GM12891 (cell line): ENCODE results near the gene AJAP1.

Experiments used
- DNase-seq: peaks from one replicate; pipeline ENCODE4 v3.0.0; 2011; ENCODE audit warnings: low spot score; ENCODE audit not compliant: insufficient read length
- FAIRE-seq: peaks from 2 replicates; lab custom pipeline; 2011; peaks lifted over from hg19 to GRCh38; lab: Jason Lieb, UNC
- PAX5 ChIP-seq: IDR thresholded peaks from 2 replicates; pipeline ENCODE4 v1.6.1; 2011; ENCODE audit warnings: low read length, moderate library complexity, mild to moderate bottlenecking; ENCODE audit not compliant: insufficient read depth, severe bottlenecking
- POLR2A ChIP-seq: IDR thresholded peaks from 2 replicates; pipeline ENCODE4 v1.6.1; 2011; ENCODE audit warnings: low read depth, low read length, control low read depth
- POLR2AphosphoS5 ChIP-seq: IDR thresholded peaks from 2 replicates; pipeline ENCODE4 v1.6.1; 2011; ENCODE audit warnings: low read depth, low read length, control low read depth
- POU2F2 ChIP-seq: IDR thresholded peaks from 2 replicates; pipeline ENCODE4 v1.6.1; 2011; ENCODE audit warnings: low read depth, mild to moderate bottlenecking, control low read depth, low read length, moderate library complexity
- SPI1 ChIP-seq: IDR thresholded peaks from 2 replicates; pipeline ENCODE4 v1.6.1; 2011; ENCODE audit warnings: low read depth, low read length, control low read depth
- TAF1 ChIP-seq: IDR thresholded peaks from 2 replicates; pipeline ENCODE4 v1.6.1; 2011; ENCODE audit warnings: low read depth, low read length, control low read depth

AJAP1 gene

GRCh38 chr1:4805987-4806386, 151.6 kb downstream of the AJAP1 start:
- no peak for TF ChIP-seq TAF1
- no peak for TF ChIP-seq POLR2A
- TF ChIP-seq POLR2AphosphoS5 = no peak
- TF ChIP-seq SPI1 = no peak
- no peak for TF ChIP-seq POU2F2
- TF ChIP-seq PAX5 = no peak
- FAIRE-seq (no peak), DNase-seq (no peak)

GRCh38 chr1:4820543-4820942, 166.1 kb downstream of the AJAP1 start:
- FAIRE-seq (no peak), DNase-seq (no peak)

GRCh38 chr1:4825800-4826450, 171.5 kb downstream of the AJAP1 start:
- TF ChIP-seq POLR2A (no peak), POLR2AphosphoS5 (no peak), POU2F2 (no peak), SPI1 (no peak), TAF1 (no peak), PAX5 (no peak)
- peak; percentile 34 for DNase-seq
- peak; percentile 60 for FAIRE-seq

More at GRCh38 chr1:4820543-4820942, 166.1 kb downstream of the AJAP1 start:
- TF ChIP-seq POLR2A = no peak
- TF ChIP-seq PAX5 = no peak
- TF ChIP-seq POLR2AphosphoS5 = no peak
- no peak for TF ChIP-seq POU2F2
- TF ChIP-seq SPI1 = no peak
- no peak for TF ChIP-seq TAF1

- FAIRE-seq (no peak), DNase-seq (no peak)
- no peak for TF ChIP-seq POU2F2
- TF ChIP-seq SPI1 = no peak
- no peak for TF ChIP-seq POLR2AphosphoS5
- TF ChIP-seq PAX5 = no peak
- no peak for TF ChIP-seq TAF1
- no peak for TF ChIP-seq POLR2A
These were observed 176.3 kb downstream of the AJAP1 start for GRCh38 chr1:4830707-4831106.

- DNase-seq (no peak), FAIRE-seq (no peak)
- TF ChIP-seq PAX5 (no peak), POLR2A (no peak), POU2F2 (no peak), SPI1 (no peak), TAF1 (no peak), POLR2AphosphoS5 (no peak)
These were observed 182.2 kb downstream of the AJAP1 start for GRCh38 chr1:4836574-4836973.

- FAIRE-seq = no peak
- DNase-seq = no peak
- TF ChIP-seq SPI1 (no peak), PAX5 (no peak), POLR2A (no peak), TAF1 (no peak), POU2F2 (no peak), POLR2AphosphoS5 (no peak)
These were observed 182.7 kb downstream of the AJAP1 start for GRCh38 chr1:4837031-4837600.

GRCh38 chr1:4837752-4838151, 183.3 kb downstream of the AJAP1 start:
- no peak for DNase-seq
- no peak for FAIRE-seq

GRCh38 chr1:4838231-4838630, 183.8 kb downstream of the AJAP1 start:
- DNase-seq (no peak), FAIRE-seq (no peak)
- no peak for TF ChIP-seq PAX5
- TF ChIP-seq SPI1 = no peak
- no peak for TF ChIP-seq POLR2AphosphoS5
- no peak for TF ChIP-seq TAF1
- no peak for TF ChIP-seq POU2F2
- TF ChIP-seq POLR2A = no peak

More at GRCh38 chr1:4837752-4838151, 183.3 kb downstream of the AJAP1 start:
- TF ChIP-seq TAF1 (no peak), POLR2AphosphoS5 (no peak), POU2F2 (no peak), SPI1 (no peak), POLR2A (no peak)
